Colonic mucosa (tissue), 4 donors: ENCODE measurements around the gene CACTIN. TPM values are rescaled to one million over a fixed set of nuclear protein-coding genes. Genes with fewer than 3 reads are reported as not detected.

Experiments used
- DNase-seq: peaks from one replicate; pipeline ENCODE4 v3.0.0-alpha.2; 2020
- H3K27ac ChIP-seq: fragments of 200-600 bp; one replicate; pipeline ENCODE4 v1.8.0; 2021
- H3K27me3 ChIP-seq: fragments of 200-600 bp; one replicate; pipeline ENCODE4 v1.8.0; 2021
- H3K36me3 ChIP-seq: fragments of 200-600 bp; one replicate; pipeline ENCODE4 v1.8.0; 2021
- H3K4me1 ChIP-seq: fragments of 200-600 bp; one replicate; pipeline ENCODE4 v1.8.0; 2021; ENCODE audit warnings: mild to moderate bottlenecking
- H3K4me3 ChIP-seq: fragments of 200-600 bp; one replicate; pipeline ENCODE4 v1.8.0; 2021
- H3K9ac ChIP-seq, 2 donors: one replicate each; pipeline ENCODE4 v1.7.0; 2013; ENCODE audit warnings: control low read depth in 2 of 2, low read depth in 2 of 2, low read length in 2 of 2
- H3K9me3 ChIP-seq: fragments of 200-600 bp; one replicate; pipeline ENCODE4 v1.8.0; 2021
- CTCF ChIP-seq: fragments of 200-600 bp; IDR thresholded peaks from one replicate; pipeline ENCODE4 v1.8.0; 2022; ENCODE audit warnings: antibody characterized with exemption, mild to moderate bottlenecking
- intact Hi-C: fragments of 100-400 bp; cut with DNase I; formaldehyde crosslinking; loops from one replicate; pipeline ENCODE4 v1.14.1; 2022
- total RNA-seq, 2 donors: library from RNA; stranded (reverse); fragmentation: NEBNext Ultra II Directional in 1 of 2; extraction: Animal tissue kit (Norgen Biotek cat#: 25700) in 1 of 2; gene quantifications; one replicate each; pipeline ENCODE4 v1.2.1, GENCODE V29; 2021
- donor health status: healthy.
- donor health status: DM: no; HTN: no; CAD: no.
- donor health status: DM: no; HTN: no; CAD: no.

Gene CACTIN
- total RNA-seq, 2 donors from 2014 or later = 12.0 to 35.1 TPM

GRCh38 chr19:3655402-3656072, 28.9 kb upstream of the CACTIN start:
- peak; percentile 42 for DNase-seq
- Histone ChIP-seq H3K4me1 (no peaks in the 10 kb centered on the region), H3K36me3 (no peaks in the 10 kb centered on the region)

GRCh38 chr19:3653865-3654513, 27.4 kb upstream of the CACTIN start:
- Histone ChIP-seq H3K9ac (no peak overlapping the region), H3K4me3 (no peak overlapping the region), H3K27ac (no peak overlapping the region), H3K4me1 (no peaks in the 10 kb centered on the region), H3K9me3 (no peaks in the 10 kb centered on the region), H3K36me3 (no peaks in the 10 kb centered on the region), H3K27me3 (no peaks in the 10 kb centered on the region)
- TF ChIP-seq CTCF = no peak
- DNase-seq = no peak
- intact Hi-C loops = no loop called here

More at GRCh38 chr19:3655402-3656072, 28.9 kb upstream of the CACTIN start:
- Histone ChIP-seq H3K27ac (peak overlapping the region; percentile 28), H3K9me3 (no peaks in the 10 kb centered on the region), H3K27me3 (no peaks in the 10 kb centered on the region), H3K9ac (no peak overlapping the region), H3K4me3 (no peak overlapping the region)
- intact Hi-C loops = no loop called here
- TF ChIP-seq CTCF = no peak

GRCh38 chr19:3653081-3653795, 26.6 kb upstream of the CACTIN start:
- DNase-seq = no peak

GRCh38 chr19:3652422-3652821, 25.8 kb upstream of the CACTIN start:
- H3K9me3 ChIP-seq = no peaks in the 10 kb centered on the region
- H3K27ac ChIP-seq = no peak overlapping the region
- H3K4me1 ChIP-seq = no peaks in the 10 kb centered on the region
- no peak for TF ChIP-seq CTCF
- no peak overlapping the region for H3K9ac ChIP-seq
- no peaks in the 10 kb centered on the region for H3K36me3 ChIP-seq
- intact Hi-C loops = no loop called here
- DNase-seq = no peak
- no peaks in the 10 kb centered on the region for H3K27me3 ChIP-seq
- no peak overlapping the region for H3K4me3 ChIP-seq

More at GRCh38 chr19:3653081-3653795, 26.6 kb upstream of the CACTIN start:
- no peak overlapping the region for H3K27ac ChIP-seq
- H3K27me3 ChIP-seq = no peaks in the 10 kb centered on the region
- no peaks in the 10 kb centered on the region for H3K9me3 ChIP-seq
- intact Hi-C loops = no loop called here
- H3K4me1 ChIP-seq = no peaks in the 10 kb centered on the region
- no peak for TF ChIP-seq CTCF
- H3K9ac ChIP-seq = no peak overlapping the region
- no peak overlapping the region for H3K4me3 ChIP-seq
- no peaks in the 10 kb centered on the region for H3K36me3 ChIP-seq

- H3K4me3 ChIP-seq = no peak overlapping the region
- H3K9ac ChIP-seq = no peak overlapping the region
- no peaks in the 10 kb centered on the region for H3K36me3 ChIP-seq
- no peak for DNase-seq
- no peaks in the 10 kb centered on the region for H3K4me1 ChIP-seq
- no peak overlapping the region for H3K27ac ChIP-seq
- H3K27me3 ChIP-seq = no peaks in the 10 kb centered on the region
- intact Hi-C loops = no loop called here
- no peaks in the 10 kb centered on the region for H3K9me3 ChIP-seq
- TF ChIP-seq CTCF = no peak
These were observed 25.1 kb upstream of the CACTIN start for GRCh38 chr19:3651684-3652083.
